NK-92 (cell line): ENCODE measurements around the gene EP400.

Source experiments
- DNase-seq: peaks from one replicate; lab custom pipeline; 2025; ENCODE audit not compliant: unreplicated experiment; lab: John Stamatoyannopoulos, UW

Gene EP400

DNA sequence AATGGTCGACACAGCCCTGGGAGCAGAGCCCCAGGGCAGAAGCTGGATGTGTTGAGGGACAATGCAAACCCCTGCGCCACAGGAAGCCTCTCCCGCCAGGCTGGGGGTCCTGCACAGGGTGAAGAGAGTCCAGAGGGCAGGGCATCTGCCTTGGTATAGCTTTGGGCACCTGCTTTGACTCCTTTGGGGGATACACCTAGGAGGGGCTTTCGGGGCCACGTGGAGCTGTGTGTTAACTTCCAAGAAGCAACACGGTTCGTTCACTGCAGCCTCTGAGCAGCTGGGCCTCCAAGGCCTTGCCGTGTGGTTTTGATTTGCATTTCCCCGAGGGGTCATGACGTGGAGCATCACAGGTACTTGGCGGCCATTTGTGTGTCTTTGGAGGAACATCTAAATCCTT, 26.5 kb upstream of the EP400 start:
- DNase-seq: no peak

DNA sequence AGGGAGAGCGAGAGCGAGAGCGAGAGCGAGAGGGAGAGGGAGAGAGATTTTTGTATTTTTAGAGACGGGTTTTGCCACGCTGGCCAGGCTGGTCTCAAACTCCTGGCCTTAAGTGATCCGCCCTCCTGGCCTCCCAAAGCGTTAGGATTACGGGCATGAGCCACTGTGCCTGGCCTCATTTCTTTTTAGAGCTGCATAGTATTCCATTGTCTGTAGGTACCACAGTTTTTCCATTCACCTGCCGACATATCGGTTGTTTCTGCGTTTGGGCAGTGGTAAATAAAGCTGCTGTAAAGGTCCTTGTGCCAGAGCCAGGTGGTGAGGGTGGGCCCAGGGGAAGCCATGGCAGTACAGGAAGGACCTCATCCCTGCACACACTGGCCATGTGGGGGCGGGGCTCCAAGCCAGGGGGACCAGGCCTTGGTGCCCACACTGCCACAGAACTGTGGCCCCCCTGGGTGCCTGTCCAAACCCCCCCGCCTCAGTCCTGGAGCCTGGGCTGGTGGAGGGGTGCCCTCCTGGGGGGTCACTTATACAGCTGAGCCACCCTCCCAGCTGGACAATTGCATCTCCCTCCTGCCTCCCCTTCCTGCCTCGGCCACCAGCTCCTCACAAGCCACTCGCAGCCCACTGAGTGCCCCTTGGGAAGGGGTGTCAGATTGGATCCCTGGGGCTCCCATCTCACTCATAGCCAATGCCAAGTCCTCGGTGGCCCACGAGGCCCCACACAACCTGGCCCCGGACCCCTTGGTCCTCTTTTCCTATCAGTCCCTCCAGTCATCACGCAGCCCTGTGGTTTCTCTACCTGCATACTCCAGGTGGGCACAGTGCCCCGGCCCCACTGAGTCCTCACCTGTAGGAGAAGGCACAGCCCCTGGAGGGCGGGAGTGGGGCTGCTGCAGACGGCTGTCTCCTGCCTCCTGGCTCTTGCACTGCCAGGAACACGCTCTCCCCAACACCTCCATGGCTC, 22.3 kb upstream of the EP400 start:
- DNase-seq: no peak

DNA sequence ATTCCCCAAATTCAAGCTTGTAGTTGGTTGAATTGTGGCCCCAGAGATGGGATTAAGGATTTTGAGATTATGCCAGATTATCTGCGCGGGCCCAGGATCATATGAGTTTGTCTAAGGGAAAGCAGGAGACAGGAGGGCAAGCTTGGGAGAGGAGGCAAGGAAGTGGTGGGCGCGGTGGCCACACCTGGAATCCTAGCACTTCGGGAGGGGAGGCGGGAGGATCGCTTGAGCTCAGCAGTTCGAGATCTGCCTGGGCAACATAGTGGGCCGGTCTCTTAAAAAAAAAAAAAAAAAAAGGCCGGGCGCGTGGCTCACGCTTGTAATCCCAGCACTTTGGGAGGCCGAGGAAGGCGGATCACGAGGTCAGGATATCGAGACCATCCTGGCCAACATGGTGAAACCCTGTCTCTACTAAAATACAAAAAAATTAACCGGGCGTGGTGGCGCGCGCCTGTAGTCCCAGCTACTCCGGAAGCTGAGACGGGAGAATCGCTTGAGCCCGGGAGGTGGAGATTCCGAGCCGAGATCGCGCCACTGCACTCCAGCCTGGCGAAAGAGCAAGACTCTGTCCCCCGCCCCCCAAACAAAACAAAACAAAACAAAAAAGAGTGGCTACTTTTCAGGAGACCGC, 21.5 kb upstream of the EP400 start:
- DNase-seq: no peak

DNA sequence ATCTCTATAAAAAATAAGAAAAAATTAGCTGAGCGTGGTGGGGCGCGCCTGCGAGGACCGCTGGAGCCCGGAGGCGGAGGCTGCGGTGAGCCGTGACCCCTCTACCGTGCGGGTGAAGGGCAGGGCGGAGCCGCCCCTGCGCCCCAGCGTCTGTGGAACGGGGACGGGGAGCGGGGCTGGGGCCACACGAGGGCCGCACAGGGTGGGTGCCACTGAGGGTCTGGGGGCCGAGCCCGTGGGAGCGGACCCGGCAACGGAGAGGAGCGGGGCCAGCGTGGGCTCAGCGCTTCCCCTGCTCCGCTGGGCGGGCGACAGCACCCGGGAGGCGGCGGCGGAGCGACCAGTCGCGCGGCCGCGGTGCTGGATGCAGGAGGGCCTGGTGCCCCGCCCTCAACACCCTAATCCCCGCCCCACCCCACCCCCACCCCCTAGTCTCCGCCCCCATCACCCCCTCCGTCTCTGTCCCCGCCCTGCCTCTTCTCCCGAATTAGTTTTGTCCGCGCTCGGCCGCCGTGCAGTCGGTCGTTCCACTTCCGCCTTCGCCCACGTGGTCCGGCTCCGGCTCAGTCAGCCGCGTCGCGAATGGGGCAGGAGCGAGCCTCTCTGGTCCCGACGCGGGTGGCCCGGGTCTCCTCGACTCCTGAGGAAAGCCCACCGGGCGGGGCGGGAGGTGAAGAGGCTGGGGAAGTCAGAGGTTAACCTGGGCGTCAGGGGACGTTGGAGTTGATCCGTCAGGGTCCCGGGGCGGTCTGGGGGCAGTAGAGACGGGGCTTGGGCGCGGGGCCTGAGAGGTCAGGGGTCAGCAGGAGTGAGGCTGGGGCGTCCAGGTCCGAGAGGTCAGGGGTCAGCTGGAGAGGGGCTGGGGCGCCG, 20.8 kb upstream of the EP400 start, which contains the start of gene PUS1:
PUS1 (plus strand) TSS at position 566 of the 870 bp plus-strand sequence. CDS start 447 bp downstream, outside the sequence.
- DNase-seq: peak; percentile 54

DNA sequence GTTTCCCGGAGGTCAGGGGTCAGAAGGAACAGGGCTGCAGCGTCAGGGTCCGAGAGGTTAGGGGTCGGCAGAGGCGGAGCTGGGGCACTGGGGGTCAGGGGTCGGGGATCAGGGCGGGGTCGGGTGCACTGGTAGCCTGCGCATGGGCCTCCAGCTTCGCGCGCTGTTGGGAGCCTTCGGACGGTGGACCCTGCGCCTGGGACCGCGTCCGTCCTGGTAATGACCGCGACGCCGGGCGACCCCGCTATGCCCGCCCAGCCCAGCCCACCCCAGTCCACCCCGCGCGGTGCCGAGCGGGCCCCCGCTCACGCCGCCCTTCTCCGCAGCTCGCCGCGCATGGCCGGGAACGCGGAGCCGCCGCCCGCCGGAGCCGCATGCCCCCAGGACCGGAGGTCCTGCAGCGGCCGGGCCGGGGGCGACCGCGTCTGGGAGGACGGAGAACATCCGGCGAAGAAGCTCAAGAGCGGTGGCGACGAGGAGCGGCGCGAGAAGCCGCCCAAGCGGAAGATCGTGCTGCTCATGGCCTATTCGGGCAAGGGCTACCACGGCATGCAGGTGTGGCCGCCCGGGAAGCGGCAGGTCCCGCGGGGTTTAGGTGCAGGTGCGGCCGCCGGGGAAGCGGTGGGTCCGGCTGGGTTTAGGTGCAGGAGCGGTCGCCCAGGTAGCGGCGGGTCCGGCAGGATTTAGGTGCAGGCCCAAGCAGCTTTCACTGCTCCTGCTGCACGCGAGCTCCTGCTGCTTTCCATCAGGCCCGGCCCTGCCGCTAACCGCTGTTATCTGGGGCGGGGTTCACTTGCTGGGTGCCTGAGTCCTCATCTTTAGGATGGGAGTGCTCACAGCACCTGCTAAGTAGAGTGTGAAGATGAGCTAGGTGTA, 19.9 kb upstream of the EP400 start:
- no peak for DNase-seq

DNA sequence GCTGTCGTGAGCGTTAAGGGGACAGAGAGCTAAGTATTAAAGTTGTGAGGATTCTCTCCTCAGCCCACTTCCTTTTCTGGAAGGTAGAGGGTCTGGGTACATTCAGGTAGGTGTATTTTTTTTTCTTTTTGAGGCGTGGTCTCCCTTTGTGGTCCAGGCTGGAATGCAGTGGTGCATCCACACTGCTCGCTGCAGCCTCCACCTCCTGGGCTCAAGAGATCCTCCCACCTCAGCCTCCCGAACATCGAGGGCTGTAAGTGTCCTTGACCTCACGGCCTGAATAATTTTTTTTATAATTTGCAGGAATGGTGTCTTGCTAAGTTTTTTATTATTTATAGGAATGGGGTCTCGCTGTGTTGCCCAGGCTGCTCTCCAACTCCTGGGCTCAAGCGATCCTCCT, 19.2 kb upstream of the EP400 start:
- no peak for DNase-seq

DNA sequence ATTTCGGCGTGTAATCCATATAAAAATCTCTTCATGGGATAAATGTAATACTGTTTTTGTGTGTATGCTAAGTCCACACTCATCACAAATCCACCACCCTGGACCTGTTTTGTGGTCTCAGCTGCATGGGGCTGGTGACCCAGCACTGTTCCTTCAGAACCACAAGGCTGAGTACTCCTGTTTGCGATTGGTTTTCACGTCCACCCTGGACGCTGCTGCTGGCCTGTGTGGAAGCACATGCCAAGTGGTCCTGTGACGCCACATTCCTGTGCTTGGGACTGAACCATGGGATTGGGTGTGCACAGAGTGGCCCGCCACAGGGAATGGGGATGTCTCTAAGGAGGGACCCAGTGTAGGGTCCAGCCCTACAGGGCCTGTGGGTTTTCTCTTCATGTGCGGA, 16.4 kb upstream of the EP400 start:
- DNase-seq: no peak

DNA sequence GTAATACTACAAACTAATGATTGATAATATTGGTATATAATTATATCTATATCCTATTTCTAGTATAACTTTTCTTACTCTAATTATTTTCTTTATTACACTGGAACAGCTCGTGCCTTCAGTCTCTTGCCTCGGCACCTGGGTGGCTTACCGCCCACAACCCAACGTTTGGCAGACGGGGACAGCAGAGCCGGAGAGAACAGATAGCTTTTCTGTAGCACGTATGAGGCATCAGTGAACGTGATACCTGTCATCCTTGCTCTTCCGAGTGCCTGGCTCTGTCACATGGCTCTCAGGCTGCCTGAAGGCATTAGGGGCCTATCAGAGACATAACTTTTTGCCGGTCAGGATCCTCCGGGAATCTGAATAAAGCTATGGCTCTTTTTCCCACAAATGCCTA, 15.2 kb upstream of the EP400 start:
- no peak for DNase-seq

DNA sequence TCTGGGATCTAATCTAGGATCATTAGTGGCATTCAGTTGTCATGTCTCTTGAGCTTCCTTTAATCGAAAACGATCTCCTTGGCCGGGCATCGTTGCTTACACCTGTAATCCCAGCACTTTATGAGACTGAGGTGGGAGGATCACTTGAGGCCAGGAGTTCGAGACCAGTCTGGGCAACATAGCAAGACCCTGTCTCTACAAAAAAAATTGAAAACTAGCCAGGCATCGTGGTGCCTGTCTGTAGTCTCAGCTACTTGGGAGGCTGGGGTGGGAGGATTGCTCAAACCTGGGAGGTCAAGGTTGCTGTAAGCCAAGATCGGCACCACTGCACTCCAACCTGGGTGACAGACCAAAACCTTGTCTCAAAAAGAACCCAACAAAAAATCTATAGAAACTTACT, 11.7 kb upstream of the EP400 start:
- no peak for DNase-seq

DNA sequence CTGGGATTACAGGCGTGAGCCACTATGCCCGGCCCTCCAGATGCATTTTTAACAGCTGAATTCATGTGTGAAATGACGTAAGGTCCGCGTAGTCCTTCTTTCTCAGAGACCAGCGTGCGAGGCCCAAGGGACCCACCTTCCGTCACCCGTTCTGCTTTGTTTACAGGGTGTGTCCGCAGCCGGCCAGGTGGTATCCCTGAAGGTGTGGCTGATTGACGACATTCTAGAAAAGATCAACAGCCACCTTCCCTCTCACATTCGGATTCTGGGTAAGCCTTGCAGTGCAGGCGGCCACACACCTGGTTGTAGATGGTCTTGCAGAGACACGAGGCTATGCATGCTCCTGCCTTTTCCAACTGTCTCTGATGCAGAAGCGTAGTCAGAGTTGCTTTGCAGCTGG, 10.7 kb upstream of the EP400 start:
- DNase-seq: no peak

DNA sequence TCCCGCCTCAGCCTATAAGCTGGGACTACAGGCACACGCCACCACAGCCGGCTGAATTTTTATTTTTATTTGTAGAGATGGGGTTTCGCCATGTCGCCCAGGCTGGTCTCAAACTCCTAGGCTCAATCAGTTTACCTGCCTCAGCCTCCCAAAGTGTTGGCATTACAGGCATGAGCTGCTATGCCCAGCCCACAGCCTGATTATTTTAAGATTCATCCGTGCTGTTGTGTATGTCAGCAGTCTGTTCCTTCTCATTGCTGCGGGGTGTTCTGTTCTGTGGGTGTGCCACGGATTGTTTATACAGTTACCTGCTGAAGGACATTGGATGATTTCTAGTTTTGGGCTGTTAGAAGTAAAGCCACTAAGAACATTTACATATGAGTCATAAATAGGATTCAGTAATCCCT, 9.6 kb upstream of the EP400 start:
- no peak for DNase-seq

DNA sequence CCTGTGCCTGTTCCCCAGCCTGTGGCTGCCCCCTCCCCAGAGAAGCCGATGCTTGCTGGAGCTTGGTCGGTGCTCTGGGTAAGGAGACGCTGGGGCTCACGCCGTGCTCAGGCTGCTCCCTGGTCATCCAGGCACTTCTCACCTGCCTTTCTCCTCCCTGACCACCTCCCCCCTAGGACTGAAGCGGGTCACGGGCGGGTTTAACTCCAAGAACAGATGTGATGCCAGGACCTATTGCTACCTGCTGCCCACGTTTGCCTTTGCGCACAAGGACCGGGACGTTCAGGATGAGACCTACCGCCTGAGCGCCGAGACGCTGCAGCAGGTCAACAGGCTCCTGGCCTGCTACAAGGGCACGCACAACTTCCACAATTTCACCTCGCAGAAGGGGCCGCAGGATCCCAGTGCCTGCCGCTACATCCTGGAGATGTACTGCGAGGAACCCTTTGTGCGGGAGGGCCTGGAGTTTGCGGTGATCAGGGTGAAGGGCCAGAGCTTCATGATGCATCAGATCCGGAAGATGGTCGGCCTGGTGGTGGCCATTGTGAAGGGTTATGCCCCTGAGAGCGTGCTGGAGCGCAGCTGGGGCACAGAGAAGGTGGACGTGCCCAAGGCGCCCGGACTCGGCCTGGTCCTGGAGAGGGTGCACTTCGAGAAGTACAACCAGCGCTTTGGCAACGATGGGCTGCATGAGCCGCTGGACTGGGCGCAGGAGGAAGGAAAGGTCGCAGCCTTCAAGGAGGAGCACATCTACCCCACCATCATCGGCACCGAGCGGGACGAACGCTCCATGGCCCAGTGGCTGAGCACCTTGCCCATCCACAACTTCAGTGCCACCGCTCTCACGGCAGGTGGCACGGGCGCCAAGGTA, 8.4 kb upstream of the EP400 start:
- no peak for DNase-seq

DNA sequence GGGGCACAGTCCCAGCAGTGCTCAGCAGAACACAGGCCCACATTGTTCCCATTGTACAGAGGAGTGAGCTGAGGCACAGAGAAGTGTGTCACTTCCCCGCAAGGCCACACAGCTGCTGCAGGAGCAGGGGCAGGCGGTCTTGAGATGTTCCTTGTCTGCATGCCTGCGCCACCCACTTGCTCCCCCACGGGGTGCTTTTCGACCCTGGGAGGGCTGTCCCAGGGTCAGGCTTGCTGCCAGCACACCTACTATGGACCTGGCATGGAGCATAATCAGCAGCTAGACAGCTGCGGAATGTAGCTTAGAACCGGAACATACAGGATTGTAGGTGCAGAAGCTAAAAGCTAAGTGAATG, 7.8 kb upstream of the EP400 start:
- no peak for DNase-seq

DNA sequence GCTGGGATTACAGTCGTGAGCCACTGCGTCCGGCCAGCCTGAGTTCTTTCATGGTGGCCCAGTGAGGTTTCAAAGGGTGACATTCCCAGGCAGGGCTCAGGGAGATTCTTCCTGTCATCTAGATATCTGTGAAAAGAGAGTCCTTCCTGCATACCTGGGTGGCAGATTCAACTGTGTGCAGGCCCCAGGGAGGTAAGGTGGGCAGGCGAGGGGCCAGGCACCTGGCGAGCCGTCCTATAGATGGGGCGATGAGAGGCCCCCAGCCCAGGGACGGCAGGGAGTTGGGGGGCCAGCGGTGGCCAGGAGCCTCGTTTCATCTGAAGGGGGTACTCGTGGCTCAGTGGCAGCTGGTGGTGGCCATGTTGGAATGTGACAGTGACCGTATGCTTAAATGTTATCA, 7.1 kb upstream of the EP400 start:
- DNase-seq: no peak

DNA sequence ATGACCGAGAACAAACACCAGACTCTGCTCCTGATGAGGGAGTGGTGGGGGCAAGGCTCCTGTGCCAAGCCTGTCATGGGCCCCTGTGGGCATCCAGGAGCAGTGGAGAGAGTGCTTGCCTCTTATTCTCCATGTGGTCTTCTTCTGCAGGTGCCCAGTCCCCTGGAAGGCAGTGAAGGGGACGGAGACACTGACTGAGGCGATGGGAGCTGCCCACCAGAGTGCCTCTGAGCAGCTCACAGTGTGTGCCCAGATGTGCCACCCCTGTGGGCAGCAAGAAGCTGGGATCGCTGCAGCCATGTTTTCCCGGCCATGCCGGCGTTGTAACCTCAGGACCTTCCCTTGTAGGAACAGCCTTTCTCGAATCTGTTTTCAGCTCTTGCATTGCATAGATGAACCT, 6.4 kb upstream of the EP400 start:
- no peak for DNase-seq

DNA sequence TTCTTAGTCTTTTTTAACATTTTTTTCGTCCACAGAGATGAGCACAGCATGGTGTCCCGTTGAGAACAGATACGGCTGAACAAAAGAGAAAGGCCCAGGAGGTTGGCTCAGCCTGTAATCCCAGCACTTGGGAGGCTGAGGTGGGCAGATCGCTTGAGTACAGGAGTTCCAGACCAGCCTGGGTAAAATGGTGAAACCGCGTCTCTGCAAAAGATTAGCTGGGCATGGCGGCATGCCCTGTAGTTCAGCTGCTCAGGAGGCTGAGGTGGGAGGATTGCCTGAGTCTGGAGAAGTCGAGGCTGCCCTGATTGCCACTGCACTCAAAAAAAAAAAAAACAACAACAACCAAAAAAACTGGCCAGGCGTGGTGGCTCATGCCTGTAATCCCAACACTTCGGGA, 5.9 kb upstream of the EP400 start:
- DNase-seq: no peak

DNA sequence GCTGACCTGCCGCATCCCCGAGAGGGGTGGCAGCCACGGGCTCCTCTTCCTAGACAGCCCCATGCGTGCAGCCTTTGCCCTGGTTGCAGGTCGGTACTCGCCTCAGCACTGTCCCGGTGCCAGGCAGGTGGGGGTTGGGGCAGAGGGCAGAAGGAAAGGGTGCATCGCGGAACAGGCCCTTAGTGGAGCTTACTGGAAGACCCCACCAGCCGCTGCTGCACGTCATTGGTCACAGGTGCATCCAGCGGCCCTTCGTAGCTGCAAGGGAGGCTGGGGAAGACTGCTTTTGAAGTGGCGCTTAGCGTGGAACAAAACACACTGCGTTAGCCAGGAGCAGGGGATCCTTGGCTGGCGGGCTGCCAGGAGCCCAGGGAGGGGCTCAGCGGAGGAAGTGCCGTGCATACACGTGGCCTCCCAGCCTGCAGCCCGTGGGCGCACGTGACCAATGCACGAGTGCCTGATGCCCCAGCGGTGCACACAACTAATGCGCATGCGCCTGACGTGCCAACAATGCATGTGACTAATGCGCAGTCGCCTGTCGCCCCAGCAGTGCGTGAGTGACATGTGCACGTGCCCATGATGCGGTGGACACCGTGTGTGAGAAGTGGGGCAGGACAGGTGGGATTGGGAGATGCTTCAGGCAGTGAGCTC, 5.0 kb upstream of the EP400 start:
- no peak for DNase-seq

DNA sequence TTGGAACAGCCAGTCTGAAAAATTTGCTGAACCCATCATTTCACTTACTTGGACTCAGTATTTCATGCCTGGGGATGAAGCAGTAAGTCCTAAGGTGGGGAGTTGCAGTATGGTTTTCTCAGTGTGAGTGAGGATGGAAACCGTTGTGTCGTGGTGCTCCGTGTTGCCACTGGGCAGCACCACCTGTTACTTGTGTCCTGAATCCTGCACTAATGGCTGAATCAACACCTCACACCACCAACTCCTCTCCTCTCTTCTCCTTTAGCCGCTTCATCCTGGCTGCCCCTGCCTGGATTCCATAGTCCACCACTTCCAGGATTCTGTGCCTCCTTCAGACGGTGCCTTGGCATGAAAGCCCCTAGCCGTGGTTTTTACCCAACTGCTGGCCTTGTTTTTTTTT, 3.0 kb upstream of the EP400 start:
- DNase-seq: no peak

DNA sequence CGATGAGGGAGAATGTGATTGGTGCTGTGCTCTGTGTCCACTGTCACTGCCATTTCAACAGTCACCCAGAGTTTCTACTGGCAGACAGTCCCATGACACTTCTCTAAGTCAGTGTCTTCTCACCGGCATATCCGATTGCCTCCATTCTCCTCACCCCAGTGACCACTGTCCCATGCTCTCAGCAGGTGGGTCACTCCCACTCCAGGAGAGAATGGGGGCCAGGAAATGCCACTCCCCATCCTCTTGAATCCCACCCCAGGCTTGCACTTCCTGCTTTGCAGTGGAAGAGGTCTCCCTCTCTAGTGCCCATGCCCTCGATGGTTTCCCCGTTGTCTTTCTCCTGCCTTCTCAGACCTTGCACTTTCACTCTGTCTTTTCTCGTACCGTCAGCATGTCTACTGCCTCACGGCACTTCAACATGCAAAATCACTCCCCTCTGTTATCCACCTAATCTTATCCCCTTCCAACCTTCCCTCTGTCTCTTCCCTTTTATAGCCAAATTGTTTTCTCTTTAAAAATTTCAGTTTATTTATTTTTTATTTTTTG, 2.2 kb upstream of the EP400 start:
- no peak for DNase-seq
